BE2C (cell line): ENCODE measurements around the gene MAGEA4.

Experiments
- DNase-seq: peaks from one replicate; pipeline ENCODE4 v3.0.0-alpha.2; 2020
- H3K27me3 ChIP-seq: fragments of 250-450 bp; sonication (Bioruptor Pico); 2 replicates; pipeline ENCODE4 v1.5.1; 2020; ENCODE audit warnings: mild to moderate bottlenecking
- H3K36me3 ChIP-seq: fragments of 250-450 bp; sonication (Bioruptor Pico); 2 replicates; pipeline ENCODE4 v1.5.1; 2020; ENCODE audit warnings: mild to moderate bottlenecking
- H3K4me1 ChIP-seq: fragments of 250-450 bp; sonication (Bioruptor Pico); 2 replicates; pipeline ENCODE4 v1.5.1; 2020
- H3K4me3 ChIP-seq: 2 replicates; pipeline ENCODE4 v1.5.1; 2011; ENCODE audit warnings: low read depth, low read length
- H3K9me3 ChIP-seq: fragments of 250-450 bp; sonication (Bioruptor Pico); 2 replicates; pipeline ENCODE4 v1.5.1; 2020
- TF ChIP-seq, protein P1 (sequence below): IDR thresholded peaks from 2 replicates; pipeline ENCODE4 v1.5.1; 2012; ENCODE audit warnings: mild to moderate bottlenecking, low read depth, low read length

Gene MAGEA4

GRCh38 chrX:151920101-151920500 is 7.4 kb downstream of the MAGEA4 start:
- H3K36me3 ChIP-seq = no peaks in the 10 kb centered on the region
- no peaks in the 10 kb centered on the region for H3K9me3 ChIP-seq
- no peak overlapping the region for H3K4me3 ChIP-seq
- no peaks in the 10 kb centered on the region for H3K4me1 ChIP-seq
- DNase-seq = no peak
- H3K27me3 ChIP-seq = no peaks in the 10 kb centered on the region
- TF ChIP-seq, protein P1, sequence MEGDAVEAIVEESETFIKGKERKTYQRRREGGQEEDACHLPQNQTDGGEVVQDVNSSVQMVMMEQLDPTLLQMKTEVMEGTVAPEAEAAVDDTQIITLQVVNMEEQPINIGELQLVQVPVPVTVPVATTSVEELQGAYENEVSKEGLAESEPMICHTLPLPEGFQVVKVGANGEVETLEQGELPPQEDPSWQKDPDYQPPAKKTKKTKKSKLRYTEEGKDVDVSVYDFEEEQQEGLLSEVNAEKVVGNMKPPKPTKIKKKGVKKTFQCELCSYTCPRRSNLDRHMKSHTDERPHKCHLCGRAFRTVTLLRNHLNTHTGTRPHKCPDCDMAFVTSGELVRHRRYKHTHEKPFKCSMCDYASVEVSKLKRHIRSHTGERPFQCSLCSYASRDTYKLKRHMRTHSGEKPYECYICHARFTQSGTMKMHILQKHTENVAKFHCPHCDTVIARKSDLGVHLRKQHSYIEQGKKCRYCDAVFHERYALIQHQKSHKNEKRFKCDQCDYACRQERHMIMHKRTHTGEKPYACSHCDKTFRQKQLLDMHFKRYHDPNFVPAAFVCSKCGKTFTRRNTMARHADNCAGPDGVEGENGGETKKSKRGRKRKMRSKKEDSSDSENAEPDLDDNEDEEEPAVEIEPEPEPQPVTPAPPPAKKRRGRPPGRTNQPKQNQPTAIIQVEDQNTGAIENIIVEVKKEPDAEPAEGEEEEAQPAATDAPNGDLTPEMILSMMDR = no peak

GRCh38 chrX:151920530-151920929 is 7.8 kb downstream of the MAGEA4 start:
- no peak overlapping the region for H3K4me3 ChIP-seq
- no peaks in the 10 kb centered on the region for H3K36me3 ChIP-seq
- no peaks in the 10 kb centered on the region for H3K4me1 ChIP-seq
- H3K27me3 ChIP-seq = no peaks in the 10 kb centered on the region
- TF ChIP-seq, protein P1 = no peak
- DNase-seq = no peak
- H3K9me3 ChIP-seq = no peaks in the 10 kb centered on the region

DNA sequence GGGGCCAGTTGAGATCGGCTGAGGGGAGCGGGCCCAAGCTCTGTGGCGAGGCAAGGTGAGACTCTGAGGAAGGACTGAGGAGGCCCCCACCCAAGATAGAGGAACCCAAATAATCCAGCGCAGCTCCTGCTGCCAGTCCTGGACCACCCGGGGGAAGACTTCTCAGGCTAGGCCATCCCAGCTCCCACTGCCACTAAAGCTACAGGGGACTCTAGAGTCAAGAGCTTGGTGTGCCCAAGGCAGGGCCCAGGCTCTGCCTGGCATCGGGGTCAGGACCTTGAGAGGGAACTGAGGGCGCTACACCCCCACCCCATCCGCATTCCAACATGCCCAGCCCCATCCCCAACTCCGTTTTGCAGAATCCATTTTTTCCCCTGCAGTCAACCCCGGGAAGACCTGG is 8.6 kb downstream of the MAGEA4 start:
- TF ChIP-seq, protein P1 = no peak
- H3K4me3 ChIP-seq = no peak overlapping the region
- H3K36me3 ChIP-seq = no peaks in the 10 kb centered on the region
- no peaks in the 10 kb centered on the region for H3K27me3 ChIP-seq
- no peaks in the 10 kb centered on the region for H3K4me1 ChIP-seq
- no peaks in the 10 kb centered on the region for H3K9me3 ChIP-seq
- DNase-seq = no peak

- Histone ChIP-seq H3K36me3 (no peaks in the 10 kb centered on the region), H3K27me3 (no peaks in the 10 kb centered on the region), H3K4me1 (no peaks in the 10 kb centered on the region), H3K4me3 (no peak overlapping the region), H3K9me3 (no peaks in the 10 kb centered on the region)
- TF ChIP-seq, protein P1 = no peak
- DNase-seq = no peak
Observed at GRCh38 chrX:151921866-151922265, 9.2 kb downstream of the MAGEA4 start.

GRCh38 chrX:151922692-151923091 is 10.0 kb downstream of the MAGEA4 start:
- no peaks in the 10 kb centered on the region for H3K27me3 ChIP-seq
- DNase-seq = no peak

DNA sequence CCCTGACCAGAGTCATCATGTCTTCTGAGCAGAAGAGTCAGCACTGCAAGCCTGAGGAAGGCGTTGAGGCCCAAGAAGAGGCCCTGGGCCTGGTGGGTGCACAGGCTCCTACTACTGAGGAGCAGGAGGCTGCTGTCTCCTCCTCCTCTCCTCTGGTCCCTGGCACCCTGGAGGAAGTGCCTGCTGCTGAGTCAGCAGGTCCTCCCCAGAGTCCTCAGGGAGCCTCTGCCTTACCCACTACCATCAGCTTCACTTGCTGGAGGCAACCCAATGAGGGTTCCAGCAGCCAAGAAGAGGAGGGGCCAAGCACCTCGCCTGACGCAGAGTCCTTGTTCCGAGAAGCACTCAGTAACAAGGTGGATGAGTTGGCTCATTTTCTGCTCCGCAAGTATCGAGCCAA is 11.0 kb downstream of the MAGEA4 start:
- Histone ChIP-seq H3K4me3 (no peak overlapping the region), H3K9me3 (no peaks in the 10 kb centered on the region), H3K4me1 (no peaks in the 10 kb centered on the region), H3K36me3 (no peaks in the 10 kb centered on the region), H3K27me3 (no peaks in the 10 kb centered on the region)
- DNase-seq = no peak
- TF ChIP-seq, protein P1 = no peak

More at GRCh38 chrX:151922692-151923091, 10.0 kb downstream of the MAGEA4 start:
- Histone ChIP-seq H3K4me1 (no peaks in the 10 kb centered on the region), H3K9me3 (no peaks in the 10 kb centered on the region), H3K4me3 (no peak overlapping the region), H3K36me3 (no peaks in the 10 kb centered on the region)
- TF ChIP-seq, protein P1 = no peak
